Gastrocnemius medialis (tissue), 4 donors: ENCODE measurements around the gene CUX1. TPM values are rescaled to one million over a fixed set of nuclear protein-coding genes. Genes with fewer than 3 reads are reported as not detected.

Source experiments
- ATAC-seq, 2 donors: fragments of 150-250 bp; one replicate each; pipeline ENCODE4 v1.9.1; 2016
- DNase-seq, 2 donors: peaks; one replicate each; pipeline ENCODE4 v3.0.0-alpha.2; 2019
- H3K27ac ChIP-seq, 4 donors: fragments of 200-600 bp; sonication (generic); 1 replicate in 1 of 4; 2 replicates in 3 of 4; pipeline ENCODE4 v1.5.1; 2016 to 2018; ENCODE audit warnings: mild to moderate bottlenecking in 2 of 4, moderate library complexity in 1 of 4
- H3K27me3 ChIP-seq, 3 donors: fragments of 200-600 bp; sonication (generic) in 2 of 3; 1 replicate in 1 of 3; 2 replicates in 2 of 3; pipeline versions ENCODE4 v1.5.1 to v1.6.0; 2016 to 2019; ENCODE audit warnings: mild to moderate bottlenecking in 1 of 3, moderate library complexity in 1 of 3
- H3K36me3 ChIP-seq, 2 donors: fragments of 200-600 bp; sonication (generic) in 1 of 2; one replicate each; pipeline ENCODE4 v1.5.1; 2017 to 2018
- H3K4me1 ChIP-seq, 2 donors: fragments of 200-600 bp; sonication (generic) in 1 of 2; one replicate each; pipeline ENCODE4 v1.5.1; 2016 to 2017; ENCODE audit warnings: mild to moderate bottlenecking in 2 of 2
- H3K4me3 ChIP-seq, 4 donors: fragments of 200-600 bp; sonication (generic) in 3 of 4; 1 replicate in 1 of 4; 2 replicates in 3 of 4; pipeline ENCODE4 v1.5.1; 2016 to 2019; ENCODE audit warnings: mild to moderate bottlenecking in 2 of 4
- H3K9me3 ChIP-seq, 3 donors: fragments of 200-600 bp; sonication (generic) in 2 of 3; 1 replicate in 1 of 3; 2 replicates in 2 of 3; pipeline ENCODE4 v1.5.1; 2016 to 2019
- POLR2A ChIP-seq, 2 donors: fragments of 450-650 bp; IDR thresholded peaks; one replicate each; pipeline ENCODE4 v1.6.1; 2017; ENCODE audit warnings: antibody characterized with exemption in 2 of 2, mild to moderate bottlenecking in 2 of 2, moderate library complexity in 2 of 2
- in situ Hi-C, 4 donors: fragments of 200-750 bp; cut with MboI; loops; one replicate each; pipeline versions ENCODE4 v1.15.0 to v1.8.0; 2017; ENCODE audit warnings: low sequenced_read_pairs in 4 of 4
- intact Hi-C: fragments of 100-400 bp; cut with DNase I; formaldehyde crosslinking; loops from one replicate; pipeline ENCODE4 v1.15.1; 2023; ENCODE audit warnings: low total_unique reads
- total RNA-seq, 4 donors: library from RNA; depleted of rRNA; stranded (reverse); fragments of >200 nt; gene quantifications; one replicate each; pipeline versions ENCODE4 v1.1.0 to v1.2.3, GENCODE V29; 2016
- TF ChIP-seq, protein P1 (sequence below), 5 experiments: fragments of 450-650 bp in 3 of 5; fragments of 200-600 bp in 2 of 5; sonication (generic) in 2 of 5; IDR thresholded peaks in 4 of 5; conservative IDR thresholded peaks in 1 of 5; 1 replicate in 4 of 5; 2 replicates in 1 of 5; pipeline ENCODE4 v1.5.1; 2016 to 2019; ENCODE audit warnings: antibody characterized with exemption in 5 of 5, mild to moderate bottlenecking in 3 of 5, moderate library complexity in 3 of 5

Gene CUX1
- total RNA-seq, 4 donors from 2014 or later, result 44.1 to 57.9 (median 54.9) TPM

DNA sequence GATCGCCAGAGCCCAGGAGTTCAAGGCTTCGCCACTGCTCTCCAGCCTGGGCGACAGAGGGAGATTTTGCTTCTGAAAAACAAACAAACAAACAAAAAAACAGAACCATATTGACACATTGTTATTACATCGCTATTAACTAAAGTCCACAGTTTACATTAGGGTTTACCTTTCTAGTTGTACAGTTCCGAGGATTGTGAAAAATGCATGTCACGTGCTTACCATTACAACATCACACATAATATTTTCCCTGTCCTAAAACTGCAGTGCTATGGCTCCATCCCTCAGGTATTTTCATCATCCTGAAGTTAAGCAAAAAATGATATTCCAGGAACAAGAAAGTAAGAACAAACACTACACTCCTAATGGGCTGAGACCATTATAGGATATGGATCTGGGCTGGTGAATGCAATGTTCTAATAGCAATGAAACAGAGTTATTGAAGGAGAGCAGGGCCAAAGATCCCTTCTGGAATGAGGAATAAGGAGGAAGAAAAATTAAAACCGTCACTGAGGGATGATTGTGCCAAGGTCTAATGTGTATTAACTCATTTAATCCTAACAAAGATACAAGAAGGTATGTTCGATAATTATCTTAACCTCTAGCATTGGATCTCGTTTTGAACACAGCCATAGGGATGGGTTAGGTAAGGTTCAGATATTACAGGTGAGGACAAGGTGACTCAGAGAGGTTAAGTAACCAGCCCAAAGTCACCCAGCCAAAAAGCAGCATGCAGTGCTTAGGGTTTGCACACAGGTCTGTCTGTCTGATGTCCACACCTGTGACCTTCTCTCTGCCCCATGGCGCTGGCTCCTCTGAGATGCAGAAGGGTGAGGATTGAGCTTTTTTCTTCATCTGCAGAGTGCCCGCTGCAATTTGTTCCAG is 14.0 kb upstream of the CUX1 start:
- intact Hi-C loops, result loop anchor here (10.0 kb wide), 1 partner anchor 229 kb away; no protein-coding TSS in a partner anchor
- peaks cover 26 to 30% (median 26%) of the 10 kb centered on the region in 3 donors for H3K27me3 ChIP-seq
- H3K4me3 ChIP-seq, result no peak overlapping the region
- H3K9me3 ChIP-seq, result no peaks in the 10 kb centered on the region
- H3K36me3 ChIP-seq, result no peaks in the 10 kb centered on the region
- H3K27ac ChIP-seq, result no peak overlapping the region
- no peak for TF ChIP-seq POLR2A (IDR thresholded peaks at IDR 0.05)
- TF ChIP-seq, protein P1, sequence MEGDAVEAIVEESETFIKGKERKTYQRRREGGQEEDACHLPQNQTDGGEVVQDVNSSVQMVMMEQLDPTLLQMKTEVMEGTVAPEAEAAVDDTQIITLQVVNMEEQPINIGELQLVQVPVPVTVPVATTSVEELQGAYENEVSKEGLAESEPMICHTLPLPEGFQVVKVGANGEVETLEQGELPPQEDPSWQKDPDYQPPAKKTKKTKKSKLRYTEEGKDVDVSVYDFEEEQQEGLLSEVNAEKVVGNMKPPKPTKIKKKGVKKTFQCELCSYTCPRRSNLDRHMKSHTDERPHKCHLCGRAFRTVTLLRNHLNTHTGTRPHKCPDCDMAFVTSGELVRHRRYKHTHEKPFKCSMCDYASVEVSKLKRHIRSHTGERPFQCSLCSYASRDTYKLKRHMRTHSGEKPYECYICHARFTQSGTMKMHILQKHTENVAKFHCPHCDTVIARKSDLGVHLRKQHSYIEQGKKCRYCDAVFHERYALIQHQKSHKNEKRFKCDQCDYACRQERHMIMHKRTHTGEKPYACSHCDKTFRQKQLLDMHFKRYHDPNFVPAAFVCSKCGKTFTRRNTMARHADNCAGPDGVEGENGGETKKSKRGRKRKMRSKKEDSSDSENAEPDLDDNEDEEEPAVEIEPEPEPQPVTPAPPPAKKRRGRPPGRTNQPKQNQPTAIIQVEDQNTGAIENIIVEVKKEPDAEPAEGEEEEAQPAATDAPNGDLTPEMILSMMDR (IDR thresholded peaks at IDR 0.05 in 4 of 5, conservative IDR thresholded peaks at IDR 0.05 in 1 of 5), result no peak
- H3K4me1 ChIP-seq, result peaks cover 6 to 7% of the 10 kb centered on the region in 2 donors
- DNase-seq, result no peak
- in situ Hi-C loops, result loop anchor here in 2 of 4 donors (25.0 kb wide), 2 partner anchors 116 to 434 kb away; no protein-coding TSS in a partner anchor
- ATAC-seq, result no peak

DNA sequence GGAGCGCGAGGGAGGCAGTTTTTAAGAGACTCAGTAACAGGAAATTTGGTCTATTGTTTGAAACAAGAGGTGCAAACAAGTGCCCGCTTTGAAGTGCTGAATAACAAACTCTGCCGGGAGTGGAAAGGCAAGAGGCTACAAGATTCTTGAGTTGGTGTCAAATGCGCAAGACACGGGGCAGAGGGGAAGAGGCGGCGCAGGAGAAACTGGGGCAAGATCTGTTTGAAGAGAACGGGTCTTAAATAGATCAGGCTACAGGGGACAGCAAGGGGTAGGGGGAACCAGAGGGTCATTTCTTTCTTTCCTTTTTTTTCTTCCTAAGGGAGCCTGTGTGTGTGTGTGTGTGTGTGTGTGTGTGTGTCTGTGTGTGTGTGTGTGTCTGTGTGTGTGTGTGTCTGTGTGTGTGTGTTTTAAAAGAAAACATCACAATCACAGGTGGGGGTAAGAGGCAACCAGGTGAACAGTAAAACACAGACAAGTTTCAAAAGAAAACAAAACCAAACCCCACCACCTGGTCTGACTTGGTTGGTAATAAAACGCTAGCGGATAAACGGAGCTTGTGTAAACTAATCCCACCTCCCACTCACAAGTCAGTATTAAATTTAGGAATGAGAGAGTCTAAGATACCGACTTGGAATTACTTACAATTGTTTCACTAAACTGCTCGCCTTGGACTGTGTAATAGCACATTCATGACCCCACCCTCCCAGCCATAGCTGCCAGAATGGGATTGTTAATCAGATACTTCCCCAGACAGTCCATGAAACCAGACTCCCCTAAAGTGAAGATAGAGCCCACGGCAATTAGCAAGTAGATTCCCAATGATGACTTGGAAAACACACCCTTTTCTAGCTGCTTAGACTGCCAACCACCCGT is 13.1 kb upstream of the CUX1 start:
- peaks cover 6 to 7% of the 10 kb centered on the region in 2 donors for H3K4me1 ChIP-seq
- no peaks in the 10 kb centered on the region for H3K36me3 ChIP-seq
- intact Hi-C loops (loop anchor here (10.0 kb wide), 1 partner anchor 230 kb away; no protein-coding TSS in a partner anchor), in situ Hi-C loops (loop anchor here in 2 of 4 donors (25.0 kb wide), 2 partner anchors 117 to 433 kb away; no protein-coding TSS in a partner anchor)
- DNase-seq (no peak), ATAC-seq (no peak)
- H3K27me3 ChIP-seq, result peaks cover 26 to 30% (median 26%) of the 10 kb centered on the region in 3 donors
- H3K27ac ChIP-seq, result no peak overlapping the region
- H3K9me3 ChIP-seq, result no peaks in the 10 kb centered on the region
- no peak for TF ChIP-seq POLR2A (IDR thresholded peaks at IDR 0.05)
- TF ChIP-seq, protein P1 (IDR thresholded peaks at IDR 0.05 in 4 of 5, conservative IDR thresholded peaks at IDR 0.05 in 1 of 5), result no peak
- no peak overlapping the region for H3K4me3 ChIP-seq

DNA sequence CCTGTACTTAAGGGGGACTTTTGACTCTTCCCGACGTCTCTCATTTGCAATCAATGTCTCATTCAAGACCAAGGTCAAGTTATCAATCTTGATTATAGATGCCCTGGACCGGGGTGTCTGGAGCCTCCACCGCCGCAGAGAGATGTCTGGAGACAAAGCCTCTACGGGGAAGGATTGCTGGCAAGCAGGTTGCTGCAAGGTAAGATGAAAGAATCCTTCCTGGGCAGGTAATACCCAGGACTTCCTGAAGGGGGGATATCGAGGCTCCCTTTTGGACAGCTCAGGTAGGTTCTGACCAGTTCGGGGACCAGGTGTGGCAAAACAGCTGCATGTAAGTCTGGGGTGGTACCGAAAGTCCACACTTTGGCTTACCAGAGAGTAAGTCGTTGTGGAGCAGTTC is 12.5 kb upstream of the CUX1 start:
- no peaks in the 10 kb centered on the region for H3K9me3 ChIP-seq
- no peak overlapping the region for H3K4me3 ChIP-seq
- TF ChIP-seq POLR2A (IDR thresholded peaks at IDR 0.05), result no peak
- TF ChIP-seq, protein P1 (IDR thresholded peaks at IDR 0.05 in 4 of 5, conservative IDR thresholded peaks at IDR 0.05 in 1 of 5), result peak in 1 of 5 experiments; percentile 12
- H3K27ac ChIP-seq, result no peak overlapping the region
- DNase-seq (no peak), ATAC-seq (no peak)
- H3K36me3 ChIP-seq, result no peaks in the 10 kb centered on the region
- peaks cover 6 to 7% of the 10 kb centered on the region in 2 donors for H3K4me1 ChIP-seq
- peaks cover 21 to 30% (median 26%) of the 10 kb centered on the region in 3 donors for H3K27me3 ChIP-seq
- intact Hi-C loops (loop anchor here (10.0 kb wide), 1 partner anchor 230 kb away; no protein-coding TSS in a partner anchor), in situ Hi-C loops (loop anchor here in 2 of 4 donors (25.0 kb wide), 2 partner anchors 118 to 432 kb away; no protein-coding TSS in a partner anchor)

DNA sequence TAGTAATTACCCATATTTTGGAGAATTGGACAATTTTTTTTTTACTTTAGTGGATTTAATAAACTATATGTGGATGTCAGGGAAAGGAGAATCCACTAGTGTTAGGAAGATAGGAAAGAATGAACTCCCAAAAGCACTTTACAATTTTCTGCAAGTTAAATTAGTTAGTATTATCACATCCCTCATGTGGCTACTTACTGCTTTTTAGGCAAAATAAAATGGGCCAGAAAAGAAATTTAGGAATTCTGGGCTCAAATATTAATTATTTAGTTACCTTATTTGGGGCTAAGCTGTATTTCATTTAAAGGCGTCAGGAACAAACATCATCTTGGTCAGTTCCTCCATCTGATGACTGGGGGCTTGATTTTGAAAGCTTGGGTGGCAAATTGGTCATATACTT is 4.8 kb upstream of the CUX1 start:
- Histone ChIP-seq H3K27ac (no peak overlapping the region), H3K27me3 (no peaks in the 10 kb centered on the region), H3K4me3 (no peak overlapping the region), H3K9me3 (no peaks in the 10 kb centered on the region), H3K4me1 (peaks cover 0 to 6% of the 10 kb centered on the region in 2 donors), H3K36me3 (no peaks in the 10 kb centered on the region)
- intact Hi-C loops (loop anchor here (5.0 kb wide), 1 partner anchor 270 kb away; no protein-coding TSS in a partner anchor), in situ Hi-C loops (loop anchor here in 2 of 4 donors (25.0 kb wide), 2 partner anchors 125 to 425 kb away; no protein-coding TSS in a partner anchor)
- ATAC-seq (no peak), DNase-seq (no peak)
- TF ChIP-seq, protein P1 (IDR thresholded peaks at IDR 0.05 in 4 of 5, conservative IDR thresholded peaks at IDR 0.05 in 1 of 5), result no peak
- TF ChIP-seq POLR2A (IDR thresholded peaks at IDR 0.05), result no peak
